ENCODE results near the gene FRAS1. TPM values are rescaled to one million over a fixed set of nuclear protein-coding genes. Genes with fewer than 3 reads are reported as not detected.

FRAS1 gene
- total and polyA plus RNA-seq, 2 of the 8 experiments (the other 6 are each of a cell fraction or from before 2014, with no cell fraction given) = 38.5 to 109 TPM

- Histone ChIP-seq H3K36me3 (ENCODE audit: control insufficient read depth in 2 of 4, insufficient read depth in 4 of 4, low read length in 3 of 4) (peaks cover 2 to 40% (median 10%) of the 10 kb centered on the region in 4 experiments; a peak in 7 of 8 replicates), H2BK120ac (replicated peaks; ENCODE audit: low read depth, low read length) (no peak overlapping the region), H3K4me2 (ENCODE audit: insufficient read depth in 1 of 2, low read depth in 2 of 2, low read length in 2 of 2) (no peak overlapping the region), H3K4me3 (ENCODE audit: extremely low read depth in 1 of 4, insufficient read depth in 2 of 4, low read depth in 3 of 4, low read length in 4 of 4) (no peak overlapping the region), H2AFZ (ENCODE audit: low read length) (no peak overlapping the region), H3K9ac (replicated peaks in 1 of 4; ENCODE audit: extremely low read depth in 1 of 4, low read depth in 3 of 4, low read length in 3 of 4) (no peak overlapping the region), H3K18ac (ENCODE audit: extremely low read depth, low read length) (no peak overlapping the region), H3K9me3 (ENCODE audit: insufficient read depth in 2 of 2, low read depth in 1 of 2, low read length in 1 of 2) (no peaks in the 10 kb centered on the region), H2BK20ac (ENCODE audit: low read length) (no peak overlapping the region), H3K23ac (ENCODE audit: insufficient read length) (no peak overlapping the region), H2BK12ac (ENCODE audit: low read depth, low read length) (no peak overlapping the region), H3K79me2 (ENCODE audit: control insufficient read depth in 1 of 2, insufficient read depth in 2 of 2, low read length in 2 of 2) (no peaks in the 10 kb centered on the region), H4K91ac (replicated peaks; ENCODE audit: insufficient read length, low read length) (no peak overlapping the region), H2AK5ac (ENCODE audit: low read depth, low read length) (no peak overlapping the region), H3K23me2 (ENCODE audit: low read depth, low read length) (no peaks in the 10 kb centered on the region), H4K5ac (ENCODE audit: insufficient read length, low read depth, low read length) (no peak overlapping the region), H2BK5ac (ENCODE audit: low read depth, low read length) (no peak overlapping the region), H3K4me1 (replicated peaks in 1 of 4; ENCODE audit: control insufficient read depth in 3 of 4, insufficient read depth in 4 of 4, low read length in 3 of 4) (no peaks in the 10 kb centered on the region), H4K8ac (ENCODE audit: extremely low read depth, insufficient read depth, low read length) (no peak overlapping the region), H3K27me3 (replicated peaks in 1 of 4; ENCODE audit: control insufficient read depth in 3 of 4, extremely low read depth in 1 of 4, insufficient read depth in 3 of 4, low read length in 3 of 4) (no peaks in the 10 kb centered on the region), H4K20me1 (replicated peaks in 1 of 2; ENCODE audit: control insufficient read depth in 1 of 2, insufficient read depth in 2 of 2, low read length in 2 of 2) (no peaks in the 10 kb centered on the region), H3K79me1 (ENCODE audit: low read depth, low read length) (no peaks in the 10 kb centered on the region), H2BK15ac (ENCODE audit: low read length) (no peak overlapping the region), H3K56ac (replicated peaks; ENCODE audit: insufficient read length, low read depth, low read length) (no peak overlapping the region), H3K14ac (ENCODE audit: insufficient read length) (no peak overlapping the region), H3K27ac (ENCODE audit: low read depth, low read length) (no peak overlapping the region), H3K4ac (replicated peaks; ENCODE audit: insufficient read length, low read depth, low read length) (no peak overlapping the region)
- no peak for TF ChIP-seq ZNF274 (IDR thresholded peaks at IDR 0.05; ENCODE audit: borderline replicate concordance, extremely low read depth, low read length)
- no peak for TF ChIP-seq JUN (IDR thresholded peaks at IDR 0.05; ENCODE audit: low read depth, low read length)
- no peak for TF ChIP-seq SIX5 (IDR thresholded peaks at IDR 0.05; ENCODE audit: low read depth, low read length)
- TF ChIP-seq TBP (IDR thresholded peaks at IDR 0.05; ENCODE audit: low read depth, low read length) = no peak
- no peak for TF ChIP-seq EP300 (IDR thresholded peaks at IDR 0.05; ENCODE audit: borderline replicate concordance in 1 of 2, low read depth in 2 of 2, low read length in 2 of 2)
- FAIRE-seq = no peak
- WGBS, 2 experiments (ENCODE audit: extremely low coverage in 1 of 2, insufficient coverage in 1 of 2, insufficient read length in 1 of 2, insufficient replicate concordance in 2 of 2, low coverage in 1 of 2, low lambda C conversion rate in 2 of 2, missing lambda C conversion rate in 1 of 2) = 93% methylated on average over 4 of the region's 4 CpGs; no CpG with 5 or more reads in 1 of the 2 experiments
- no peak for DNase-seq (ENCODE audit: low read depth in 1 of 2, low spot score in 2 of 2)
- ChIA-PET CTCF (ENCODE audit: partially characterized antibody) (no interaction called here), POLR2A (ENCODE audit: partially characterized antibody) (no interaction called here)
Observed at GRCh38 chr4:78496021-78496643, 439.0 kb downstream of the FRAS1 start.

All from H1 (cell line).